Measurements from ENCODE around the gene SIGLECL1. TPM values are rescaled to one million over a fixed set of nuclear protein-coding genes. Genes with fewer than 3 reads are reported as not detected.

SIGLECL1 gene
- total RNA-seq, 1 donor from 2014 or later = not detected

DNA sequence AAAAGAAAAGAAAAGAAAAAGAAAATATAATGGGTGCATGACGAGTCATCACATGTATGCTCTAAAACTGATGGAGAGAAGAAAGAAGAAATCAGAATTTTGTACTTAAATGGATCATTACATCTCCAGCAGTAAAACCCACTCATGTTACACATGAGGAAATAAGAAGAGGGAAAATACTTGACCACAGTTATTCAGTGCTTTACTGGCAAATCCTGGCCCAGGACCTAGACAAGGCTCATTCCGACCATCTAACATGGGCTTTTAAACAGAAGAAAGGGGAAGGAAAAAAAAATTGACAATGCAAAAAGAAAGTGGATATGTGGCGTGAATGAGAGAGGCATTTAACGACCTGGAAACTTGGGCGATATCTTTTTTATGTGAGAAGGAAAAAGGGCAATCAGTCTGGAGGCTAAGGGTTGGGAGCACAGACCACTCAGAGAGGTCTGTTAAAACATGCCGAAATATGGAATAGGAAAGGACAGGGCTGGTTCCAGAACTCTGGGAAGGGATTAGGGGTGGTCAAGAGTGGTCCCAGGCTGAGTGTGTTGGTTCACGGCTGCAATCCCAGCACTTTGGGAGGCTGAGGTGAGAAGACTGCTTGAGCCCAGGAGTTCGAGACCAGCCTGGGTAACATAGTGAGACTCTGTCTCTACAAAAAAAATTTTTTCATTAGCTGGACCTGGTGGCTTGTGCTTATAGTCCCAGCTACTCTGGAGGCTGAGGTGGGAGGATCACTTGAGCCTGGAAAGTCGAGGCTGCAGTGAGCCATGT is 1.6 kb downstream of the SIGLECL1 start:
- TF ChIP-seq, protein P1, sequence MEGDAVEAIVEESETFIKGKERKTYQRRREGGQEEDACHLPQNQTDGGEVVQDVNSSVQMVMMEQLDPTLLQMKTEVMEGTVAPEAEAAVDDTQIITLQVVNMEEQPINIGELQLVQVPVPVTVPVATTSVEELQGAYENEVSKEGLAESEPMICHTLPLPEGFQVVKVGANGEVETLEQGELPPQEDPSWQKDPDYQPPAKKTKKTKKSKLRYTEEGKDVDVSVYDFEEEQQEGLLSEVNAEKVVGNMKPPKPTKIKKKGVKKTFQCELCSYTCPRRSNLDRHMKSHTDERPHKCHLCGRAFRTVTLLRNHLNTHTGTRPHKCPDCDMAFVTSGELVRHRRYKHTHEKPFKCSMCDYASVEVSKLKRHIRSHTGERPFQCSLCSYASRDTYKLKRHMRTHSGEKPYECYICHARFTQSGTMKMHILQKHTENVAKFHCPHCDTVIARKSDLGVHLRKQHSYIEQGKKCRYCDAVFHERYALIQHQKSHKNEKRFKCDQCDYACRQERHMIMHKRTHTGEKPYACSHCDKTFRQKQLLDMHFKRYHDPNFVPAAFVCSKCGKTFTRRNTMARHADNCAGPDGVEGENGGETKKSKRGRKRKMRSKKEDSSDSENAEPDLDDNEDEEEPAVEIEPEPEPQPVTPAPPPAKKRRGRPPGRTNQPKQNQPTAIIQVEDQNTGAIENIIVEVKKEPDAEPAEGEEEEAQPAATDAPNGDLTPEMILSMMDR (conservative IDR thresholded peaks at IDR 0.05; ENCODE audit: low read depth, low read length) = no peak
- H3K4me3 ChIP-seq (ENCODE audit: low read depth, low read length) = no peak overlapping the region
- DNase-seq (ENCODE audit: low read depth) = no peak

DNA sequence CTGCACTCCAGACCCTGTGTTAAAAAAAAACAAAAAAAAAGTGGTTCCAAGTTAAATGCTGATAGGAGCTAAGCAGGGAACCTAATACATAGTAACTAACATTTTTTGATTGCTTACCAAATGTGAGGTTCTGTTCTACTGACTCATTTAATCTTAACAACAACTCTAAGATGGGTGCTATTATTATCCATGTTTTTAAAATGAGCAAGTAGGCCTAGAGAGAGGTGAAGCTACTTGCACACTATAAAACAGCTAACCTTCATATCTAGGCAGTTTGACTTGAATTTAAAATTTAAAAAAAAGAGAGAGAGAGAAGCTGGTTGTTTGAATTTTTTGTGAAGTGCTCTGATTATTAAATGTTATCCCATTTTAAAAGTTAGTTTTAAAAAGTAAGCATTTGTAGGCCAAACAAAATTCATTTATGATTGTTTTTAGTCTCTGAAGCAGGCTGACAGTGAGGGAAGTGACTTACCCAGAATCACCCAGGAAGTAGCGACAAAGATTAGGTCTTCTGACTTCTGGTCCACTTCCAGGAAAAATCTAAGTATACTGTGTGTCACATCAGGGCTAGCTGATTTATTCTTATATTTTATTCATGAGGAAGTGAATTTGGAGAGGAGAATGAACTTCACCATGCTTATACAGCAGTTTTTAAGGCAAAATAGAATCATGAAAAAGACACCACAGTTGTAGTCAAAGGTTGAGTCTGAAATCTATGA is 2.4 kb downstream of the SIGLECL1 start:
- no peak overlapping the region for H3K4me3 ChIP-seq (ENCODE audit: low read depth, low read length)
- TF ChIP-seq, protein P1 (conservative IDR thresholded peaks at IDR 0.05; ENCODE audit: low read depth, low read length) = no peak
- DNase-seq (ENCODE audit: low read depth) = no peak

DNA sequence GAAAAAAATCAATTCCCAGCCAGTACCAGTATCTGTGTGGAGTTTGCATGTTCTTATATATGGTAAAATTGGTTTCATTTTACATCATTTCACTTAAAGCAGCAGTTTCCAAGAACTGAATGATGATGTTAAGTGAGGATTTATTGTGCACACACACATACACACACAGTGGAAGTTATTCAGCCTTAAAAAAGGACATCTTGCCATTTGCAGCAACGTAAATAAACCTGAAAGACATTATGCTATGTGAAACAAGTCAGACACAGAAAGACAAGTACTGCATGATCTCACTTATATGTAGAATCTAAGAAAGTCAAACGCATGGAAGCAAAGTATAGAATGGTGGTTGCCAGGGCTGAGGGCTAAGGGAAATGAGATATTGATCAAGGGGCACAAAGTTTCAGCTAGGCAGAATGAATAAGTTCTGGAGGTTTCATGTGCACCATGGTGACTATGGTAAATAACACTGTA is 5.3 kb downstream of the SIGLECL1 start:
- TF ChIP-seq, protein P1 (conservative IDR thresholded peaks at IDR 0.05; ENCODE audit: low read depth, low read length) = no peak
- DNase-seq (ENCODE audit: low read depth) = no peak
- H3K4me3 ChIP-seq (ENCODE audit: low read depth, low read length) = no peak overlapping the region

DNA sequence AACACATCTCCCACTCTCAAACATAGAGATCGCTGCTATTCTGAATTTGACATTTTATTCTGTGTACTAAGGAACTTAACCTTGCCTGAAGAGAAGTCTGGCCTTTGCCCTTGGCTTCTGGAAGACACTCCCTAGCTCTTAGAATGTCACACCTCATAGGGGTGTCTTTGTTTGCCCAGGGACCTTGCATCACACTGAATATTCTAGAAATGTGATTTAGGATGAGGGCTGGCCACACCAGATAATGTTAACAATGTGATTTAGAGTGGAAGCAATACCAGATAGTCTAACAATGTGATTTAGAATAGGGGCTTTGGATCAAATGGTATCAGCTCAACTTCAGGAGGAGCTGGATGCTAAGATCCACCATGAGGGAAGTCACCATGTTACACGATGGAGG is 6.6 kb downstream of the SIGLECL1 start:
- TF ChIP-seq, protein P1 (conservative IDR thresholded peaks at IDR 0.05; ENCODE audit: low read depth, low read length) = no peak
- no peak overlapping the region for H3K4me3 ChIP-seq (ENCODE audit: low read depth, low read length)
- DNase-seq (ENCODE audit: low read depth) = no peak

DNA sequence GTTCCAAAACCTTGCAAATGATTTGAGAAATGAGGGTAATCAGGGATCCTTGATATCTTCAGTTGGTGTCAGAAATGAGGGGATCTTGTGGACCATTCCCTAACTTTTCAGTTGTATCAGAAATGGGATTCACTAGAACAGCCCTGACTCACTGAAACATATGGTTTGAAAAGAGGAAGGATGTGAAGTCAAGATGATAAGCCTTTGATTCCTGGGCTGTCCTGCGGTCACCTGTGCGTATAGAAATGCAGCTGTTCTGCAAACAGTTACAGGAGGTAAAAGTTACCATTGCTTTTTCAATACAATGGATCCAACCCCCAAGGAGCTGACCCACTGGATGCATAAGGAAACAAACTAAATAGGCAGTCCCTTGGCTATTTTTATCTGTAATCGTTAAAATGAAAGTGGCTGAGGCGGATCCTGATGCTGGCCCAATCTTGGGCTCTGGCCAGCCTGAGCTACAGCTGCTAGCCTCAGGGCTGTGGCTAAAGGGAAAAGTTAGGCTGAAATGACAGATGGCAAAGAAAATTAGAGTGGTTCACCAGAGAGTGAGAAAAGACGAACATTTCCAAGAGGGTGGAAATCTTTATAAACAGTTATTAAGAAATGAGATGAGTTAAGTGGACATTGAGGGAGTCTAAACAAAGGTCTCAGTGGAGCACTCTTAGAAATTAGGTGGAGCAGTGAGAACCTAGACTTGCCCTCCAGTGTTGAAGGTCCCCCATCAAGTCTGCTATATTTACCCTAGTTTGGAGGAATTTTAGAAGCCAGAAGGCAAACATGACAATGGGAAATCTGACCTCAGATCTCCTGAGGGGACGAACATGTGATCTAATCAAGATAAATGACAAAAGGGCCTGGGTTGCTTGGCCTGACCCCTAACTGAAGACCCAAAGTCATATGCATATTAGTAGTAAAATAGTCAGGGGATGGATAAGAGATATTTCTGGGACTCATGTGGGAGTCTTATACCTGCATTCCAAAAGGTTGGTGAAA is 7.6 kb downstream of the SIGLECL1 start:
- TF ChIP-seq, protein P1 (conservative IDR thresholded peaks at IDR 0.05; ENCODE audit: low read depth, low read length) = no peak
- H3K4me3 ChIP-seq (ENCODE audit: low read depth, low read length) = no peak overlapping the region
- DNase-seq (ENCODE audit: low read depth) = no peak

DNA sequence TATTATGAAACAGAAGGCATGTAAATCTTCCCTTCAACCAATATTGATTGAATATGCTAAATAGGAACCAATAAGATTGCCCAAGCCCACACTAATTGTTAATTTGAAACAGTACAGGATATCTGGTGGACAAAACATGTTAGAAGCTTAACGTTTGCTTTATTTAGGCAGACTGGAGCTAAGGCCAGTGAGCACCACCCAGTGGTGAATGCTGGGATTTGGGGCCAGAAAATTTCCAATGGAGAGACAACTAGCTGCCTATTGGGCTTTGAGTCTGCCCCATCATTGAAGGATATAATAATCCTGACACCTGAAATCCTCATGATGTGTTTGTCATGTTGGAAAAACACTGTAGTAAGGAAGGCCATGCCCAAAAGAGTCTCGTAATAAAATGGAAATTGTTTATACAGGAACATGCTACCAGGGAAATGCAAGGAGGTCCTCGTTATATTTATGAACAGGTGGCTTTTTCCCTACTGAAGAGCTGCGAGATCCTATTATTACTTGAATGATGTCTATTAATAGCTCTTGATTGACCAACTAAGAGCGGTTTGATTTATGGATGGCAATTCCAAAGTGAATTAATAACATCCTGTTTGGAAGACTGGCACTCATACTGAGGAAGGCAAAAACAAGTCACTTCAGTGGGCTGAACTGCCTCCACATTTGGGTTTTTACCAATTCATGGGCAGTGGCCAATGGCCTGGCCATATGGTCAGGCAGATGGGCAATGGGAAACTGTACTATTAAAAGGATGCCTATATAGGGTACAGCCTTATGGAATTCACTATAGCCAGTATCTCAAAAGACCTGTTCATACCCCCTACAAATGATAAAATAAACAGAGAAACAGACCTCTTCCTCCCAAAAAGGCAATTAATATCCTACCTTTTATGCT is 8.7 kb downstream of the SIGLECL1 start:
- no peak overlapping the region for H3K4me3 ChIP-seq (ENCODE audit: low read depth, low read length)
- DNase-seq (ENCODE audit: low read depth) = no peak
- TF ChIP-seq, protein P1 (conservative IDR thresholded peaks at IDR 0.05; ENCODE audit: low read depth, low read length) = peak; percentile 77
